ENCODE data around the gene DRAXIN.
A peak's percentile ranks its signal among the peaks of the same experiment; 100 is the strongest.

The DRAXIN gene

DNA sequence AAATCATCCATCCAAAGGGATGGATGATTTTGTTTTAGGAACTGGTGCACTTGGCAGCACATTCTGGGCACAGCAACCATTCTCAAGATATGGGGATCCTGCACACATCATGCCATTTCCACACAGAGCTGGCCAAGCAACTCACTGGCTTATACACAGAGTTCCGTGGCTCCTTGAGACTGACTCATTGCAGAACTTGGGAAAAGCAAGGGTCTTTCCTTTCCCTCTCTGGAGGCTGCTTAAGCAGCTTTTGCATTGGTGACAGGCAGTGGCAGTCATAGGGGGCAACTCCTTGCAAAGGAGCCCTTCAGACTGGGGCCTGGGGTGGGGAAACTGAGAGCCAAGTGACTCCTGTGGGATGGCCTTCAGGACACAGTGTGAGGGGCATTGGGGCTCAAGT, 8.7 kb upstream of the DRAXIN start:
- peaks cover 28% of the 10 kb centered on the region for H3K79me2 ChIP-seq (ENCODE audit: insufficient read depth, low read length)
- no peak overlapping the region for H3K4me3 ChIP-seq (ENCODE audit: low read depth in 1 of 2, low read length in 2 of 2)
- H3K9ac ChIP-seq (ENCODE audit: low read depth, low read length) = peak overlapping the region; percentile 99; the same call in 1 of the 2 replicates
- TF ChIP-seq, protein P1, sequence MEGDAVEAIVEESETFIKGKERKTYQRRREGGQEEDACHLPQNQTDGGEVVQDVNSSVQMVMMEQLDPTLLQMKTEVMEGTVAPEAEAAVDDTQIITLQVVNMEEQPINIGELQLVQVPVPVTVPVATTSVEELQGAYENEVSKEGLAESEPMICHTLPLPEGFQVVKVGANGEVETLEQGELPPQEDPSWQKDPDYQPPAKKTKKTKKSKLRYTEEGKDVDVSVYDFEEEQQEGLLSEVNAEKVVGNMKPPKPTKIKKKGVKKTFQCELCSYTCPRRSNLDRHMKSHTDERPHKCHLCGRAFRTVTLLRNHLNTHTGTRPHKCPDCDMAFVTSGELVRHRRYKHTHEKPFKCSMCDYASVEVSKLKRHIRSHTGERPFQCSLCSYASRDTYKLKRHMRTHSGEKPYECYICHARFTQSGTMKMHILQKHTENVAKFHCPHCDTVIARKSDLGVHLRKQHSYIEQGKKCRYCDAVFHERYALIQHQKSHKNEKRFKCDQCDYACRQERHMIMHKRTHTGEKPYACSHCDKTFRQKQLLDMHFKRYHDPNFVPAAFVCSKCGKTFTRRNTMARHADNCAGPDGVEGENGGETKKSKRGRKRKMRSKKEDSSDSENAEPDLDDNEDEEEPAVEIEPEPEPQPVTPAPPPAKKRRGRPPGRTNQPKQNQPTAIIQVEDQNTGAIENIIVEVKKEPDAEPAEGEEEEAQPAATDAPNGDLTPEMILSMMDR (IDR thresholded peaks at IDR 0.05; ENCODE audit: borderline replicate concordance, extremely low read depth, low read length, poor library complexity, severe bottlenecking) = no peak
- TF ChIP-seq EZH2 (IDR thresholded peaks at IDR 0.05; ENCODE audit: borderline replicate concordance, low read depth, low read length, severe bottlenecking) = no peak
- DNase-seq (no peak), ATAC-seq (ENCODE audit: insufficient read depth, low read depth) (no peak)
- H3K4me1 ChIP-seq (ENCODE audit: insufficient read depth, low read length) = peaks cover 37% of the 10 kb centered on the region
- H3K4me2 ChIP-seq (ENCODE audit: insufficient read depth, low read length) = peak overlapping the region; percentile 87; the same call in 1 of the 2 replicates
- peaks cover 8% of the 10 kb centered on the region; the same call in 1 of the 2 replicates for H4K20me1 ChIP-seq (ENCODE audit: insufficient read depth, low read length)
- no peak overlapping the region for H2AFZ ChIP-seq (ENCODE audit: low read depth, low read length)
- peaks cover 18% of the 10 kb centered on the region for H3K36me3 ChIP-seq (ENCODE audit: insufficient read depth, low read length)
- no peaks in the 10 kb centered on the region for H3K27me3 ChIP-seq (ENCODE audit: insufficient read depth, low read length, poor library complexity)
- peak overlapping the region; percentile 93 for H3K27ac ChIP-seq (ENCODE audit: low read length)
- no peaks in the 10 kb centered on the region for H3K9me3 ChIP-seq (ENCODE audit: insufficient read depth, low read length, severe bottlenecking)

- H3K27ac ChIP-seq (ENCODE audit: low read length) = no peak overlapping the region
- no peak overlapping the region for H2AFZ ChIP-seq (ENCODE audit: low read depth, low read length)
- DNase-seq (no peak), ATAC-seq (ENCODE audit: insufficient read depth, low read depth) (no peak)
- H3K4me2 ChIP-seq (ENCODE audit: insufficient read depth, low read length) = no peak overlapping the region
- peaks cover 7% of the 10 kb centered on the region for H3K36me3 ChIP-seq (ENCODE audit: insufficient read depth, low read length)
- H3K9ac ChIP-seq (ENCODE audit: low read depth, low read length) = no peak overlapping the region
- TF ChIP-seq EZH2 (IDR thresholded peaks at IDR 0.05; ENCODE audit: borderline replicate concordance, low read depth, low read length, severe bottlenecking) = no peak
- TF ChIP-seq, protein P1 (IDR thresholded peaks at IDR 0.05; ENCODE audit: borderline replicate concordance, extremely low read depth, low read length, poor library complexity, severe bottlenecking) = no peak
- no peaks in the 10 kb centered on the region for H3K27me3 ChIP-seq (ENCODE audit: insufficient read depth, low read length, poor library complexity)
- peaks cover 33% of the 10 kb centered on the region for H3K4me1 ChIP-seq (ENCODE audit: insufficient read depth, low read length)
- H3K79me2 ChIP-seq (ENCODE audit: insufficient read depth, low read length) = peaks cover 22% of the 10 kb centered on the region
- H3K4me3 ChIP-seq (ENCODE audit: low read depth in 1 of 2, low read length in 2 of 2) = no peak overlapping the region
- no peaks in the 10 kb centered on the region for H3K9me3 ChIP-seq (ENCODE audit: insufficient read depth, low read length, severe bottlenecking)
- H4K20me1 ChIP-seq (ENCODE audit: insufficient read depth, low read length) = peaks cover 6% of the 10 kb centered on the region; the same call in 1 of the 2 replicates
Measured at GRCh38 chr1:11684070-11684469, 7.4 kb upstream of the DRAXIN start.

GRCh38 chr1:11685210-11685752, 6.2 kb upstream of the DRAXIN start:
- peaks cover 2% of the 10 kb centered on the region; the same call in 1 of the 2 replicates for H4K20me1 ChIP-seq (ENCODE audit: insufficient read depth, low read length)
- peaks cover 11% of the 10 kb centered on the region for H3K79me2 ChIP-seq (ENCODE audit: insufficient read depth, low read length)
- H3K9me3 ChIP-seq (ENCODE audit: insufficient read depth, low read length, severe bottlenecking) = no peaks in the 10 kb centered on the region
- no peak overlapping the region for H2AFZ ChIP-seq (ENCODE audit: low read depth, low read length)
- H3K27ac ChIP-seq (ENCODE audit: low read length) = no peak overlapping the region
- no peak overlapping the region for H3K9ac ChIP-seq (ENCODE audit: low read depth, low read length)
- H3K4me2 ChIP-seq (ENCODE audit: insufficient read depth, low read length) = no peak overlapping the region
- TF ChIP-seq EZH2 (IDR thresholded peaks at IDR 0.05; ENCODE audit: borderline replicate concordance, low read depth, low read length, severe bottlenecking) = no peak
- TF ChIP-seq, protein P1 (IDR thresholded peaks at IDR 0.05; ENCODE audit: borderline replicate concordance, extremely low read depth, low read length, poor library complexity, severe bottlenecking) = no peak
- DNase-seq (no peak), ATAC-seq (ENCODE audit: insufficient read depth, low read depth) (no peak)
- peaks cover 29% of the 10 kb centered on the region for H3K4me1 ChIP-seq (ENCODE audit: insufficient read depth, low read length)
- no peak overlapping the region for H3K4me3 ChIP-seq (ENCODE audit: low read depth in 1 of 2, low read length in 2 of 2)
- no peaks in the 10 kb centered on the region for H3K27me3 ChIP-seq (ENCODE audit: insufficient read depth, low read length, poor library complexity)
- peaks cover 3% of the 10 kb centered on the region; the same call in 1 of the 2 replicates for H3K36me3 ChIP-seq (ENCODE audit: insufficient read depth, low read length)
